GM12878 (cell line): ENCODE results near the gene CACNA1S. TPM values are rescaled to one million over a fixed set of nuclear protein-coding genes. Genes with fewer than 3 reads are reported as not detected.
A peak's percentile ranks its signal among the peaks of the same experiment; 100 is the strongest.

Source experiments
- ATAC-seq: fragments of 200-7000 bp; cut with Tn5 transposase; 3 replicates; pipeline ENCODE4 v1.9.1; 2020; ENCODE audit warnings: mild to moderate bottlenecking, moderate library complexity
- BruUV-seq: library from RNA; stranded (reverse); fragments of 400-500 nt; replicated peaks from 2 replicates; lab custom pipeline; 2021; lab: Mats Ljungman, UMichigan
- CTCF ChIA-PET: fragments of 300-600 bp; sonication (Branson Sonifier 250); formaldehyde crosslinking; extraction: SDS; loops from one replicate; lab custom pipeline; 2021; ENCODE audit warnings: inconsistent platforms; lab: Yijun Ruan, JAX
- POLR2A ChIA-PET: fragments of 350-600 bp; formaldehyde crosslinking; extraction: SDS; loops from one replicate; lab custom pipeline; 2021; ENCODE audit warnings: inconsistent platforms; lab: Charles Lee
- RAD21 ChIA-PET: fragments of 300-600 bp; sonication (Branson Sonifier 250); formaldehyde crosslinking; loops from one replicate; lab custom pipeline; 2023; ENCODE audit warnings: antibody characterized with exemption; ENCODE audit not compliant: unreplicated experiment; lab: Charles Lee
- SMC1A ChIA-PET: fragments of 300-600 bp; sonication (Branson Sonifier 250); formaldehyde crosslinking; loops from one replicate; lab custom pipeline; 2023; ENCODE audit not compliant: unreplicated experiment, uncharacterized antibody; lab: Charles Lee
- DNase-seq: peaks from one replicate; pipeline ENCODE4 v3.0.0-alpha.2; 2011; ENCODE audit warnings: low read depth, low spot score
- FAIRE-seq: peaks from 3 replicates; lab custom pipeline; 2011; peaks lifted over from hg19 to GRCh38; lab: Jason Lieb, UNC
- H2AFZ ChIP-seq: 2 replicates; pipeline ENCODE4 v1.6.0; 2011; ENCODE audit warnings: low read depth, low read length, control low read depth; ENCODE audit not compliant: control insufficient read depth
- H3K27ac ChIP-seq: 2 replicates; pipeline ENCODE4 v1.5.1; 2011; ENCODE audit warnings: control low read depth; ENCODE audit not compliant: control insufficient read depth, insufficient read depth
- H3K27me3 ChIP-seq, 2 experiments: replicated peaks in 1 of 2; 2 replicates each; pipeline versions ENCODE4 v1.6.0 to v1.6.1; 2011; ENCODE audit warnings: low read length in 1 of 2; ENCODE audit not compliant: control insufficient read depth in 2 of 2, insufficient read depth in 2 of 2
- H3K36me3 ChIP-seq, 2 experiments: 2 replicates each; pipeline ENCODE4 v1.5.1; 2011; ENCODE audit warnings: low read length in 1 of 2; ENCODE audit not compliant: control insufficient read depth in 2 of 2, insufficient read depth in 2 of 2
- H3K4me1 ChIP-seq: 2 replicates; pipeline ENCODE4 v1.6.1; 2011; ENCODE audit warnings: mild to moderate bottlenecking, low read length, moderate library complexity, mixed read lengths; ENCODE audit not compliant: control insufficient read depth, insufficient read depth
- H3K4me2 ChIP-seq: 2 replicates; pipeline ENCODE4 v1.6.0; 2011; ENCODE audit warnings: control low read depth; ENCODE audit not compliant: control insufficient read depth, insufficient read depth
- H3K4me3 ChIP-seq: fragments of 200-600 bp; sonication (generic); 2 replicates; pipeline ENCODE4 v1.5.1; 2016
- H3K79me2 ChIP-seq: 2 replicates; pipeline ENCODE4 v1.6.0; 2011; ENCODE audit warnings: low read length; ENCODE audit not compliant: control insufficient read depth, insufficient read depth
- H3K9ac ChIP-seq: 2 replicates; pipeline ENCODE4 v1.8.0; 2011; ENCODE audit warnings: low read length, control low read depth, mixed read lengths; ENCODE audit not compliant: control insufficient read depth, insufficient read depth
- H3K9me3 ChIP-seq: replicated peaks from 3 replicates; pipeline ENCODE4 v1.5.1; 2011; ENCODE audit warnings: mild to moderate bottlenecking, low read length; ENCODE audit not compliant: control insufficient read depth, insufficient read depth
- H4K20me1 ChIP-seq: 2 replicates; pipeline ENCODE4 v1.6.0; 2011; ENCODE audit not compliant: control insufficient read depth, insufficient read depth
- BRCA1 ChIP-seq: IDR thresholded peaks from 2 replicates; pipeline ENCODE4 v1.6.1; 2011; ENCODE audit warnings: low read depth, low read length, improper control_type of control experiment
- CHD4 ChIP-seq: fragments of 200-600 bp; sonication (generic); IDR thresholded peaks from 2 replicates; pipeline ENCODE4 v1.6.1; 2016; ENCODE audit warnings: mild to moderate bottlenecking
- E2F4 ChIP-seq: IDR thresholded peaks from 2 replicates; pipeline ENCODE4 v1.6.1; 2012; ENCODE audit warnings: low read depth, low read length, improper control_type of control experiment
- HDGF ChIP-seq: fragments of 450-650 bp; IDR thresholded peaks from 2 replicates; pipeline ENCODE4 v1.6.1; 2016; ENCODE audit warnings: antibody characterized with exemption
- IKZF1 ChIP-seq: fragments of 450-650 bp; conservative IDR thresholded peaks from 2 replicates; pipeline ENCODE4 v1.6.1; 2017; ENCODE audit warnings: antibody characterized with exemption, mild to moderate bottlenecking
- IRF4 ChIP-seq: IDR thresholded peaks from 2 replicates; pipeline ENCODE4 v1.6.1; 2011; ENCODE audit warnings: low read depth, low read length
- MEF2A ChIP-seq: IDR thresholded peaks from 2 replicates; pipeline ENCODE4 v1.6.1; 2011; ENCODE audit warnings: low read depth, mild to moderate bottlenecking, low read length, moderate library complexity; ENCODE audit not compliant: insufficient read depth
- MEF2B ChIP-seq: fragments of 450-650 bp; IDR thresholded peaks from 2 replicates; pipeline ENCODE4 v1.6.1; 2018; ENCODE audit warnings: mild to moderate bottlenecking, moderate library complexity; ENCODE audit not compliant: partially characterized antibody, poor library complexity, severe bottlenecking
- PBX3 ChIP-seq: IDR thresholded peaks from 2 replicates; pipeline ENCODE4 v1.6.1; 2011; ENCODE audit warnings: mild to moderate bottlenecking, low read depth, low read length, moderate library complexity; ENCODE audit not compliant: insufficient replicate concordance
- POLR2A ChIP-seq: IDR thresholded peaks from 2 replicates; pipeline ENCODE4 v1.6.1; 2011; ENCODE audit warnings: low read depth, mild to moderate bottlenecking, low read length
- SPI1 ChIP-seq: IDR thresholded peaks from 2 replicates; pipeline ENCODE4 v1.6.1; 2011; ENCODE audit warnings: low read depth, mild to moderate bottlenecking, low read length, moderate library complexity, borderline replicate concordance; ENCODE audit not compliant: insufficient read depth
- ZZZ3 ChIP-seq: IDR thresholded peaks from 2 replicates; pipeline ENCODE4 v1.6.1; 2011; ENCODE audit warnings: low read depth; ENCODE audit not compliant: control insufficient read depth, insufficient read length
- WGBS: methylation state at CpG from one replicate; pipeline ENCODE4 v1.1.6; 2016; ENCODE audit warnings: low lambda C conversion rate; ENCODE audit not compliant: insufficient replicate concordance, insufficient coverage; ENCODE audit errors: missing lambda C conversion rate; 5-methylcytosine and 5-hydroxymethylcytosine counted together
- in situ Hi-C: fragments of 300-500 bp; cut with MboI; formaldehyde crosslinking; loops from 9 replicates; pipeline ENCODE4 v1.14.3; 2018; ENCODE audit warnings: mixed read lengths
- intact Hi-C: fragments of 100-400 bp; cut with micrococcal nuclease; formaldehyde crosslinking; loops from one replicate; pipeline ENCODE4 v1.14.2; 2022; ENCODE audit not compliant: unreplicated experiment
- polyA plus RNA-seq, 11 experiments: library from polyadenylated mRNA; depleted of rRNA in 4 of 11; unstranded in 6 of 11; stranded (reverse) in 5 of 11; fragments of >200 nt; fragmentation: Nextera tagmentation in 4 of 11; fragmentation: Illumina TruSeq in 1 of 11; extraction: Ambion mirVana in 4 of 11; extraction: Trizol in 1 of 11; gene quantifications; 1 replicate in 1 of 11; 2 replicates in 10 of 11; pipeline versions ENCODE4 v1.2.1 to v1.2.3, GENCODE V29; 2011 to 2016; ENCODE audit warnings: inconsistent platforms in 2 of 11, missing spikeins in 2 of 11, low read depth in 1 of 11
- total RNA-seq, 4 experiments: library from RNA; depleted of rRNA in 3 of 4; stranded (reverse); fragments of >200 nt in 3 of 4; fragmentation: Illumina TruSeq in 1 of 4; extraction: Trizol in 1 of 4; gene quantifications; 2 replicates each; pipeline versions ENCODE4 v1.2.1 to v1.2.3, GENCODE V29; 2013 to 2021

CACNA1S gene
- total and polyA plus RNA-seq, 10 of the 15 experiments (the other 5 are each of a cell fraction or from before 2014, with no cell fraction given): under 0.01 to 0.04 (median 0.02) TPM; not detected in 6

GRCh38 chr1:201026836-201027235 lies 85.4 kb downstream of the CACNA1S start:
- FAIRE-seq (no peak), DNase-seq (no peak), ATAC-seq (peak; percentile 2; the same call in 1 of the 3 replicates)
- Histone ChIP-seq H3K9ac (no peak overlapping the region), H3K4me2 (peak overlapping the region; percentile 23), H3K79me2 (peaks cover 14% of the 10 kb centered on the region), H4K20me1 (no peaks in the 10 kb centered on the region), H3K4me1 (peaks cover 49% of the 10 kb centered on the region), H3K9me3 (no peaks in the 10 kb centered on the region), H2AFZ (no peak overlapping the region), H3K27ac (peak overlapping the region; percentile 15; the same call in 1 of the 2 replicates), H3K36me3 (no peaks in the 10 kb centered on the region), H3K27me3 (no peaks in the 10 kb centered on the region), H3K4me3 (no peak overlapping the region)
- 27% methylated on average over 3 of the region's 3 CpGs for WGBS
- TF ChIP-seq MEF2B (peak; percentile 25), IKZF1 (peak; percentile 27; the same call in 1 of the 2 replicates), MEF2A (peak; percentile 39; the same call in 1 of the 2 replicates), CHD4 (no peak), PBX3 (no peak), SPI1 (peak; percentile 89), HDGF (no peak), ZZZ3 (no peak), IRF4 (no peak), BRCA1 (no peak), POLR2A (no peak), E2F4 (no peak)
- CTCF ChIA-PET: interaction anchor here (1.2 to 16.7 kb wide), 11 partner anchors 11 to 465 kb away, joined by 3 to 250 read pairs (median 11); no protein-coding TSS in a partner anchor
- RAD21 ChIA-PET: interaction anchor here (0.7 to 15.8 kb wide), 11 partner anchors 11 to 404 kb away, joined by 3 to 239 read pairs (median 5); no protein-coding TSS in a partner anchor
- in situ Hi-C loops: no loop called here
- SMC1A ChIA-PET: interaction anchor here (0.9 to 10.3 kb wide), 14 partner anchors 9 to 405 kb away, joined by 3 to 91 read pairs (median 6); no protein-coding TSS in a partner anchor
- intact Hi-C loops: no loop called here
- POLR2A ChIA-PET: interaction anchor here (0.7 to 2.6 kb wide), 9 partner anchors 9 to 405 kb away, joined by 3 to 26 read pairs (median 5); no protein-coding TSS in a partner anchor
- BruUV-seq: no TSS peak
